ENCODE measurements around the gene ARL15.
"Not testable (repeated sequence)": the region's sequence is repeated elsewhere in the genome, so short reads cannot be mapped to it uniquely, and the experiment has no call there.

Gene ARL15

GRCh38 chr5:54310433-54311175 is at the start of gene ARL15:
ARL15 (minus strand) TSS chr5:54310573.
- DNase-seq = peak; percentile 96

DNA sequence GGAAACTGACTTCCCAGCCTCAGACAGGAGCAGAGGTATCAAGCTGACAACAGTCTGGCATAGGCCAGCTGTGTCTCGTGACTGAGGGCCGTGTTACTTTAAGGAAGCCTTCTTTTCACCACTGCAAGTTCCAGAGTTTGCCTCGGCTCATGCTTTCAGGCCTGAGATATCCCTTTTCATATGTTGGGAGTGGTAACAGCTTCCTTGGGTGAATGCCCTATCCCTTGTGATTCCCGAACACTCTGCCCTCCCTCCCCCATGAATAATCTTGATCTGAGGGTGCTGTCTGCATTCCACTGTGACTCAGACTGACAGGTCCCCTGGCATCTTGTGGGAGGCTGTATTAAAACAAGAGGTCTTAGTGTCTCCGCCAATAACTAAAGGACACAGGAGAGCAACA is 49.7 kb upstream of the ARL15 start:
- DNase-seq = no peak

DNA sequence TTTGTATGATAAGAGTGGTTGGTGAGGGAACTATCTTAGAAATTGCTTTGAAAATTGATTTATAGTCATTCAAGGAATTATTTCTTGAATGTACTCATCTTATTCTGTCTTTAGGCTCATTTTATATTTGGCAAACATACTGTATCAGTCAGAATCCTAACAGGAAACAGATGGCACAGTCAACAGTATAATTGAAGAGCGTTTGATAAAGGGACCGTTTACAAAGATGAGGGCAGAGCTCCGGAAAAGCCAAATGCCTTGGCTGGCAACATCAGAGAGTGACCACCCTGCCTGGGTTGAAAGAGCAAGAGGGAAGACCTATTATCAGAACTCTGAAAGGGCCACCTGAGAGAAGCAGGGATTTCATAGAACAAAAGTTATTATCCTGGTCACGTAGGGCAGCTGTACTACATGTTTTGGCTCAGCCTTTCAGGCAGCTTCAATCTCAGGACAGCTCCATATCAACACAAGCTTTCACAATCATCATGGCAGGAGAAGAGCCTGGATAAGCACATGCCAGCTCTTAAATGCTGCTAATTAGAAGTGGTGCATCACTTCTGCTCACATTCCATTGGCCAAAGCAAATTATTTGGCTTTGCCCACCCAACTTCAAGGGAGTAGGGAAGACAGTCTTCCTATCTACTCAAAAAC is 47.2 kb upstream of the ARL15 start:
- peak; percentile 10 for DNase-seq

- DNase-seq = not testable (repeated sequence)
Measured at GRCh38 chr5:54353933-54354564, 43.7 kb upstream of the ARL15 start.

- DNase-seq = not testable (repeated sequence)
Measured at GRCh38 chr5:54352580-54352979, 42.2 kb upstream of the ARL15 start.

GRCh38 chr5:54347221-54347865 is 37.0 kb upstream of the ARL15 start:
- no peak for DNase-seq

DNA sequence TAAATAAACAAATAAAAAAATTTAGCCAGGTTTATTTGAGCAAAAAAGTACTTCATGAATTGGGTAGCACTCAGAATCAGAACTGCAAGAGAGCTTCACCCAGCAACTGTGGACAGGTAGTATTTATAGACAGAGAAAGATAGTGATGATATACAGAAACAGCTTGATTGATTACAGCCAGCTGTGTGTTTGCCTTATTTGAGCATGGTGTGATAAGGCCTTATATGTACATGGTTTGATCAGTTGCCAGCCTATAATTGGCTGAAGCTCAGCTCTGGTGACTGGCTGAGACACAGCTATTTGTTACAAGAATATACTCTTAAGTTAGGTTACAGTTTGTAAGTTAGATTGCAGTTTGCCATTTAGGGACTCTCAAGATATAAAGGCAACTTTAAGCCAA is 34.3 kb upstream of the ARL15 start:
- DNase-seq = no peak

- no peak for DNase-seq
Measured at GRCh38 chr5:54341971-54342370, 31.6 kb upstream of the ARL15 start.

- DNase-seq = no peak
Measured at GRCh38 chr5:54337523-54337922, 27.1 kb upstream of the ARL15 start.

DNA sequence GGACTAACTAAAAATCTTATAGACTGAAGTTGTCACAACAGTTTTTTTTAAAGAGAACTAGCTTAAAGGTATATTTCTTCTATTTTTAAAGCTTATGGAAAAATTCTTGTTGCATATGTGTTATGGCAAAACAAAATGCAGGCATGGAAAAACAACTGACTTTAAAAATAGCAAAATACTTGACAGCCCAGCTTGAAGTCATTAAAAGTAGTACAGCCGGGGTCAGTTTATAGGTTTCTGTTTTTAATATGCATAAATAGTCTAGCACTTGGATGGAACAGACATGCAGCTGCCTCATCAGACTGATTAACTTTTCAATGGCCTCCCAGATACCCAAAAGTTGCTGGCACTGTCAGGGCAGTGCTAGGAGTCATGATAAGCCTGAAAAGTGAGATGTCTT is 22.3 kb upstream of the ARL15 start:
- DNase-seq = no peak

- DNase-seq = peak; percentile 9
Measured at GRCh38 chr5:54329731-54330709, 19.6 kb upstream of the ARL15 start.

- no peak for DNase-seq
Measured at GRCh38 chr5:54326662-54327270, 16.4 kb upstream of the ARL15 start.

DNA sequence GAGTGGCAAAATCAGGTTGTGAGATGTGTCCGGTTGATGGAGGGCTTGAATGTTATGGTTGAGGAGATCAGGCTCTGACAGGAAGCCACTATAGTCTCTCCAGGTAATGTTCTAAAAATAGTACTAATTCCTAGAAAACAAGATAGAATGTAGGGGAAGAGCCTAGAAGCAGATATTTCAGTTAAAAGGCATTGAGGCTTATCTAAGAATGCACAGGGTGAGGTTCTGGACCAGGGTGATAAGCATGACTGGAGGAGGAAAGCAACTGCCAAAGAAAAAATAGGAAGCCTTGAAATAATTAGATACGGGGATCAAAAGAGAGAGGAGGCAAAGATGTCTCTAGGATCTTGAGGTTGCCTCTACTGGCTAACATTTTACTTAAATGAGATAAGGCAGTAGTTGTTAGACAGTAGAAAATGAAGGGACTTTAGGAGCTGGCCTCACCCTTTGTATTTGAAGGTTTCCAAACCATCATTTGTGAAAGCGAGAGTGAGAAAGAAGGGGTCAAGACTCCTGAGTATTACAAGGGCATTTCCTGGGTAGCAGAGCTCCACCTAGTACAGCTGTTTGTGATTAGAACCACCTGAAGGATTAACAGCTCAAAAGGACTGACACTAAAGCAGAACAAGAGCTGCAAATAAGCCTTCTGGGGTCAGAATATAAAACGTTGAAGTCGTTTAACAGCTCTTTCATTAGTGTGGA is 15.4 kb upstream of the ARL15 start:
- DNase-seq = no peak

DNA sequence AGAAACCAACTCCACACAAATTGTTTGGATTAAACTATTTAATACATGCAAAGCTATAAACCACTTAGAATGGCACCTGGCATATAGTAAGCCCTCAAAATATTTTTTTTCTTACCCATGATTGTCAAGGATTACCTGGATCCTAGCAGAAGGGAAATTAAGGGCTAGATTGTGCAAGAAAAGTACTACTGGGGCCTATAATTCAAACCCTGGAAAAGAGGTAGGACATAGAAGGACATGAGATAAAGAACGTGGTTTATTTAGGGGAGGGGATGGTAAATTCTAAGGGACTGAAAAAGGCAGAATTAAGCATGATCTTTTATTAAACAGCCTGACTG is 14.9 kb upstream of the ARL15 start:
- no peak for DNase-seq

GRCh38 chr5:54324651-54325271 is 14.4 kb upstream of the ARL15 start:
- DNase-seq = no peak

DNA sequence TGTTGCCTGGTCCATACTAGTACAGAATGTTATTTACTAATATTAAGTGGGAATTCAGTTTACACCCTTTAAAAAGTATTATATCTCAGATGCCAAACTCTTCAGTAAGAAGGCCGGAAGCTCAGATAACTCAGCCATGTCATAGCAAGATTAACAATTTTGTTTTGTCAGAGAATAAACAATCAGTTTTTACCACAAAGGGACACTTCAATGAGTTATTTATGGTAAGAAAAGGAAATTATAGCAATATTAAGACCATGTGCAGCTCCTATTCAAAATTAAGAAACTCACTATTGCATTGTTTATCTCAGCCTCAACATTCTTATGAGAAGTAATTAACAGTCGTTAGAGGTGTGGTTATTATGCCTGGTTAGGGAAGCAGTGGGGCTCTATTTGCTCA is 13.1 kb upstream of the ARL15 start:
- DNase-seq = no peak

DNA sequence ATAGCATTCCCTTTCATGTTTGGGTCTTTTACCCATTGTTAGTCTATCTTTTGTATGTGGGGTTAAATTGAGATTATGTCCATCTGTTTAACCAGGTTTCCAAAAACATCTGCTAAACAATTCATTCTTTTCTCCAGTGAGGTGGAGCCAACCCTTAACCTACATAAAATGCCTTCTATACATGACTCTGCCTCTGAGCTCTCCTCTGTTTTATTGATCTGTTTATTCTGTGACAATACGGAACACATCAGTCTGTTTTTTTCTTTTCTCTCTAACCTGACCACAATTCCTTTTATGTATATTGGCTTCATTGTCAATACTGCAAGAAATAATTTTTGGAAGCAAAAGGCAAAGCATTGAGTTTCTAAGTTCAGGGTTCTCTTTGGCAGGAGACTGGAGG is 9.9 kb upstream of the ARL15 start:
- no peak for DNase-seq

DNA sequence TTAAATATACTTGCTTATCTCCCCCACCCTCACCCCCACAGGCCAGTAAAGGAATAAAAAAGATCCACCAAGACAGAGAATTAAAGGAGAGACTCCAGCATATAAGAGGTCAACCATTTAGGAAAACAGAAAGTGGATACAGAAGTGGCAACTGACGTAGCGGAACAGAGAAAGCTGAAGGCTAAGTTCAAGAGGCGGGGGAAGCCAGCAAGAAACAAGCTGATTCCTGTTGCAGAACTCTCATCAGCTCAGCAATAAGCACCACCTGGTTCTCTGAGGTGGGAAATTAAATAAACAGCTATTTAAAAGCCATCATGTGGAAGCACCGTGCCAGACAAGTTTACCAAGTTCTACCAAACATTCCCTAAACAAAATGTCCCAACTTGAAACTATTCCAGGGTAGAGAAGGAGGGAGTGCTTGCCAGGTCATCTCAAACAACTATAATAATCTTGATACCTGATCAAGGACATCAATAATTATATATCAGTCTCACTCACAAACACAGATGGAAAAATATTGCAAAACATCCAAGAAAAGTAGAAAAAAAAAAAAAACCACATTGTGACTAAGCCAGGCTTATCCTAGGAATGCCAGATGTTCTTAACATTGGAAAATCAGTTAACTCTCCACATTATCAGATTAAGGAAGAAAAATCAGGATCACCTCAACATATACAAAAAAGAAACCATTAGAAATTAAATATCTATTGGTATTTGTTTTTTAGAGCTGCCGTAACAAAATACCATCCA is 7.3 kb upstream of the ARL15 start:
- DNase-seq = no peak

DNA sequence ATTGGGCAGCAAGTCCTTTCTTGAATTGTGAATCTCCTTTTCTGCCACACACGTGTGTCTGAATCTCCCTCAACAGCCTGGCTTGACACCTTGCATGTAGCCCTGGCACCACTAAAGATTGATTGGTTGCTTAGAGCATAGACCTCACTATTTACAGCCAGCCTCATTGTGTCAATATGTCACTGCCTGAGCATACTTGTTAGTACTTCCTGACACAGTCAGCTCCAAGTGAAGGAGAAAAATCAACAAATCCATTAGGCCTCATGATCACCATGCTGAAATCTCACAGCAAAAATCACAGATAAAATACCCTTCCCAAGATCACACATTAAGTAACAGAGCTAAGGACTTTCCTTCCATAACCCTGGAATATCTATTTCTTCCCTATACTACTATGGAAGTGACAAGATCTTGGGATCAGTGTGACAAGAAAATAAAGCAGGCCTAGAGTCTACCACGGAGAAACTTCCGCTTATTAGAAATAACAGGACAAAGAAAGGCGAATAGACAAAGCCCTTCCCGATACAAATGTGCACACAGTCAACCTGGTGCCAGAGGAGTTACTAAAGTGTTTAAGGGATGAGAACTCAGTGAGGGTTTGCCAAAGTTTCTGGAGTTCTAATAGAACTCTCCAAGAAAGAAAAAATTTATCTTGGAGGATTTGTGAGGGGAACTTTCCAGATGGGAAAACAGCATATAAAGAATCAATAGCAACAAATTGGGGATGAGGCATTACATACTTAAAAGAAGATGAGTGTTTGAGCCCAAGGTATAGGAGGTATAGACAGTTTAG is 5.6 kb upstream of the ARL15 start:
- peak; percentile 54 for DNase-seq
